ENCODE results near the gene LRRC41.

The LRRC41 gene

GRCh38 chr1:46289134-46289494, 14.3 kb downstream of the LRRC41 start:
- H3K27ac ChIP-seq = no peak overlapping the region
- no peak for TF ChIP-seq CTCF (IDR thresholded peaks at IDR 0.05)
- H3K4me3 ChIP-seq = no peak overlapping the region
- DNase-seq (ENCODE audit: low spot score) = no peak

- DNase-seq (ENCODE audit: low spot score) = no peak
- TF ChIP-seq CTCF (IDR thresholded peaks at IDR 0.05) = no peak
- no peak overlapping the region for H3K4me3 ChIP-seq
- no peak overlapping the region for H3K27ac ChIP-seq
Measured at GRCh38 chr1:46288485-46289133, 14.8 kb downstream of the LRRC41 start.

GRCh38 chr1:46285730-46286477, 17.5 kb downstream of the LRRC41 start:
- Histone ChIP-seq H3K27ac (no peak overlapping the region), H3K4me3 (no peak overlapping the region)
- TF ChIP-seq CTCF (IDR thresholded peaks at IDR 0.05) = no peak
- no peak for DNase-seq (ENCODE audit: low spot score)

GRCh38 chr1:46284597-46285564, 18.5 kb downstream of the LRRC41 start:
- DNase-seq (ENCODE audit: low spot score) = no peak
- Histone ChIP-seq H3K27ac (no peak overlapping the region), H3K4me3 (no peak overlapping the region)
- no peak for TF ChIP-seq CTCF (IDR thresholded peaks at IDR 0.05)

- DNase-seq (ENCODE audit: low spot score) = no peak
- no peak overlapping the region for H3K4me3 ChIP-seq
- H3K27ac ChIP-seq = no peak overlapping the region
- no peak for TF ChIP-seq CTCF (IDR thresholded peaks at IDR 0.05)
Measured at GRCh38 chr1:46284058-46284457, 19.4 kb downstream of the LRRC41 start.

GRCh38 chr1:46281021-46281420, 22.4 kb downstream of the LRRC41 start:
- DNase-seq (ENCODE audit: low spot score) = no peak
- H3K4me3 ChIP-seq = no peak overlapping the region
- no peak for TF ChIP-seq CTCF (IDR thresholded peaks at IDR 0.05)
- H3K27ac ChIP-seq = no peak overlapping the region

Measured in coronary artery (tissue), 2 donors.